IPS-18c (cell line): Measurements from ENCODE around the gene MT1M.
A peak's percentile ranks its signal among the peaks of the same experiment; 100 is the strongest.

ENCODE experiments used
- H3K4me3 ChIP-seq: 2 replicates; pipeline ENCODE4 v1.7.0; 2013; ENCODE audit warnings: low read depth, mild to moderate bottlenecking, low read length, moderate library complexity; ENCODE audit not compliant: insufficient read depth
- H3K9me3 ChIP-seq: one replicate; pipeline ENCODE4 v1.6.1; 2013; ENCODE audit warnings: mild to moderate bottlenecking, low read length, moderate library complexity; ENCODE audit not compliant: control insufficient read depth, insufficient read depth

MT1M gene

GRCh38 chr16:56677474-56677873 lies 45.0 kb downstream of the MT1M start:
- no peaks in the 10 kb centered on the region for H3K9me3 ChIP-seq

GRCh38 chr16:56679078-56679730 lies 46.7 kb downstream of the MT1M start:
- H3K9me3 ChIP-seq: no peaks in the 10 kb centered on the region
- no peak overlapping the region for H3K4me3 ChIP-seq

More at GRCh38 chr16:56677474-56677873, 45.0 kb downstream of the MT1M start:
- H3K4me3 ChIP-seq: no peak overlapping the region

DNA sequence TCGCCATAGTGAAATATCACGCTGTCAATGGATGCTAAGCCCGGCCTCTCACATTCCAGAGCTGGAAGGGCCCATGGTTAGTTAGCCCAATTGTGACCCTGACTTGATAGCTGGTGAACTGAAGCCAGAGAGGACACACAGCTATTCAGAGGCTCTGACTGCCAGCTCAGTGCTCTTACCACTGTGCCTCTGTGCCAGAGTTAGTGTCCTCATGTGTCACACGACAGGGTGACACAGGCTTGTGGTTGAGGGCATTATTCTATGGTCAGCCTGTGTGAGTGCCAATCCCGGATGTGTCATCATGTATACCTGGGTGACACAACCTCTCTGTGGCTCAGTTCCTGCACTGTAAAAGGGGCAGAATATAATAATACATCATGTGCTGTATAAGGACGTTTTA lies 47.4 kb downstream of the MT1M start:
- Histone ChIP-seq H3K9me3 (no peaks in the 10 kb centered on the region), H3K4me3 (no peak overlapping the region)

GRCh38 chr16:56681939-56682702 lies 49.7 kb downstream of the MT1M start, which contains the start of gene MT1X:
Gene MT1X (plus strand): TSS chr16:56682470. CDS start chr16:56682541, 71 bp downstream.
- peak within 1 kb of the TSS; percentile 63 for H3K4me3 ChIP-seq
- H3K9me3 ChIP-seq: no peaks in the 10 kb centered on the region

DNA sequence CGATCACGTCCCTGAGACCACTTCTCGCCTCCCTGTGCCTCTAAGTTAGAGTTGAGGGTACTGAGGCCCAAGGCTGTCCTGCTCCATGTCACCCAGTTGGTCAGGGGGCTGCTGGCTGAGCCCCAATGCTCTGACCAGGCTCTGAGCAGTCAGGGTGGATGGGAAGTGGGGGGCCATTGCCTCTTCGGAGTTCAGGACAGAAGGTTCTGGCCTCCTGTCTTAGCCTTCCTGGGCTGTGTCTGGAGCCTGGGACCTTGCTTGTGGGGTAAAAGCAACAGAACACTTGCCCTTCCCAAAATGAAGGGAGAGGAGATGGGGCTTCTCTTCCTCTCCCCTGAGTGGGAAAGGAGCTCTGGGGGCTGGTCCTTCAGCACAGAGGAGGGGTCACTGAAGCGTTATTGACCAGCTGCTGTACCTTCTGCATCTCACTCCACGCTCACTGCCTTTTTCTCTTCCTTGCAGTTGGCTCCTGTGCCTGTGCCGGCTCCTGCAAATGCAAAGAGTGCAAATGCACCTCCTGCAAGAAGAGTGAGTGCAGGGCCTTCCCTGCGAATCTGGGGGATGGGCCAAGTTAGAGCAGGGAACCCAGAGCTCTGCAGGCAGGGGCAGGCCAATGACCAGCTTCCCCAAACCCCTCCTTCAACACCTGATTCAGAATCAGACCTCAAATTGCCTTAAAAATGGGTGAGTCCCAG lies 50.4 kb downstream of the MT1M start:
- Histone ChIP-seq H3K9me3 (no peaks in the 10 kb centered on the region), H3K4me3 (peak overlapping the region; percentile 63)
